ENCODE measurements around the gene SNTA1. TPM values are rescaled to one million over a fixed set of nuclear protein-coding genes. Genes with fewer than 3 reads are reported as not detected.
A peak's percentile ranks its signal among the peaks of the same experiment; 100 is the strongest.

The SNTA1 gene
- total and polyA plus RNA-seq, 2 of the 13 experiments (the other 11 are each of a cell fraction or from before 2014, with no cell fraction given) = 16.4 to 18.3 TPM

DNA sequence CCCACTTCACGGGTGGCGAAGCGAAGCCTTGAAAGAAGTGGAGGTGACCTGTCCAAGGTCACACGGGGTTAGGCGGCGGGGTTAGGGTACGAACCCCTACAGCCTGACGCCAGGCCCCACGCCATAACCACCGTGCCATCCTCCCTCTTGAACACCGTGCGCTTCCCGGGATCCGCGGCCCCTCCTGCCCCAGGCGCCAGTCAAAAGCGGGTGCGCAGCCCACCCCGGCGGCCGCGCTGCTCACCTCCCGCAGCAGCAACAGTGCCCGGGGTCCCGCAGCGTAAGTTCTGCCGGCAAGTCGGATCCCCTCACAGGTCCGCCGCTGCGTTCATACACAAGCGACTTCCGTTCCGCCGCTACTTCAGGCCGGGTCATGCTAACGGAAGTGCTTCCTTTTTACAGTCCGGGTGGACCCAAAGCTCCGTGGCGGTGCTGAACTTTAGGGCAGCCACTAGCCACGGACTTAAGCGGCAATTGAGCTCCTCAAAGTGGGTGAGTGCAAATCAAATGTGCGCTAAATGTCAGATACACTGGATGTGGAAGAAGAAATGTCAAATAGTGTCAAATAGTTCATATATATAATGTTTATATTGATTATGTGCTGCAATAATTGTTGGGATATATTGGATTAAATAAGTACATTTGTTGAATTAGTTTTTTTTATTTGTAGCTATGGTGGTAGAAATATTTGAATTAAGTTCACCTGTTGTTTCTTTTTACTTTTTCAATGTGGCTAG lies 42.2 kb downstream of the SNTA1 start, which contains the start of gene CDK5RAP1 (continued):
- peak; percentile 74 for TF ChIP-seq HNF1A (IDR thresholded peaks at IDR 0.05; ENCODE audit: low read depth)
- peak; percentile 88 for TF ChIP-seq HNF1A (CRISPR knock-in tag; IDR thresholded peaks at IDR 0.05; ENCODE audit: borderline replicate concordance)
- TF ChIP-seq HNRNPK (IDR thresholded peaks at IDR 0.05; ENCODE audit: low read depth, low read length, poor library complexity, severe bottlenecking) = no peak
- peak; percentile 97; the same call in 1 of the 2 replicates for TF ChIP-seq ZNF34 (CRISPR knock-in tag; IDR thresholded peaks at IDR 0.05; ENCODE audit: borderline replicate concordance)
- TF ChIP-seq HNF4A (CRISPR knock-in tag; IDR thresholded peaks at IDR 0.05) = peak; percentile 84
- peak; percentile 93 for TF ChIP-seq ZEB1 (IDR thresholded peaks at IDR 0.05; ENCODE audit: insufficient replicate concordance, low read depth)
- peak; percentile 87 for TF ChIP-seq HNRNPLL (IDR thresholded peaks at IDR 0.05; ENCODE audit: low read depth, low read length, poor library complexity, severe bottlenecking)
- TF ChIP-seq MED8 (CRISPR knock-in tag; IDR thresholded peaks at IDR 0.05; ENCODE audit: insufficient replicate concordance) = peak; percentile 74
- TF ChIP-seq EZH2 (conservative IDR thresholded peaks at IDR 0.05; ENCODE audit: low read depth, low read length) = no peak
- peak; percentile 99 for TF ChIP-seq ZNF501 (CRISPR knock-in tag; IDR thresholded peaks at IDR 0.05)
- TF ChIP-seq DPF2 (CRISPR knock-in tag; IDR thresholded peaks at IDR 0.05; ENCODE audit: borderline replicate concordance, low read depth) = no peak
- peak; percentile 92 for TF ChIP-seq MIER2 (CRISPR knock-in tag; IDR thresholded peaks at IDR 0.05)
- TF ChIP-seq, protein P1, sequence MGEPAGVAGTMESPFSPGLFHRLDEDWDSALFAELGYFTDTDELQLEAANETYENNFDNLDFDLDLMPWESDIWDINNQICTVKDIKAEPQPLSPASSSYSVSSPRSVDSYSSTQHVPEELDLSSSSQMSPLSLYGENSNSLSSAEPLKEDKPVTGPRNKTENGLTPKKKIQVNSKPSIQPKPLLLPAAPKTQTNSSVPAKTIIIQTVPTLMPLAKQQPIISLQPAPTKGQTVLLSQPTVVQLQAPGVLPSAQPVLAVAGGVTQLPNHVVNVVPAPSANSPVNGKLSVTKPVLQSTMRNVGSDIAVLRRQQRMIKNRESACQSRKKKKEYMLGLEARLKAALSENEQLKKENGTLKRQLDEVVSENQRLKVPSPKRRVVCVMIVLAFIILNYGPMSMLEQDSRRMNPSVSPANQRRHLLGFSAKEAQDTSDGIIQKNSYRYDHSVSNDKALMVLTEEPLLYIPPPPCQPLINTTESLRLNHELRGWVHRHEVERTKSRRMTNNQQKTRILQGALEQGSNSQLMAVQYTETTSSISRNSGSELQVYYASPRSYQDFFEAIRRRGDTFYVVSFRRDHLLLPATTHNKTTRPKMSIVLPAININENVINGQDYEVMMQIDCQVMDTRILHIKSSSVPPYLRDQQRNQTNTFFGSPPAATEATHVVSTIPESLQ (CRISPR knock-in tag; conservative IDR thresholded peaks at IDR 0.05) = peak; percentile 97; the same call in 1 of the 2 replicates
- peak; percentile 88 for TF ChIP-seq TFE3 (CRISPR knock-in tag; IDR thresholded peaks at IDR 0.05)
- TF ChIP-seq ZNF367 (CRISPR knock-in tag; IDR thresholded peaks at IDR 0.05; ENCODE audit: borderline replicate concordance) = no peak; the same call in none of the 2 replicates
- TF ChIP-seq, protein P2, sequence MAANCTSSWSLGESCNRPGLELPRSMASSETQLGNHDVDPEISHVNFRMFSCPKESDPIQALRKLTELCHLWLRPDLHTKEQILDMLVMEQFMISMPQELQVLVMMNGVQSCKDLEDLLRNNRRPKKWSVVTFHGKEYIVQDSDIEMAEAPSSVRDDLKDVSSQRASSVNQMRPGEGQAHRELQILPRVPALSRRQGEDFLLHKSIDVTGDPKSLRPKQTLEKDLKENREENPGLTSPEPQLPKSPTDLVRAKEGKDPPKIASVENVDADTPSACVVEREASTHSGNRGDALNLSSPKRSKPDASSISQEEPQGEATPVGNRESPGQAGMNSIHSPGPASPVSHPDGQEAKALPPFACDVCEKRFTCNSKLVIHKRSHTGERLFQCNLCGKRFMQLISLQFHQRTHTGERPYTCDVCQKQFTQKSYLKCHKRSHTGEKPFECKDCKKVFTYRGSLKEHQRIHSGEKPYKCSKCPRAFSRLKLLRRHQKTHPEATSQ (CRISPR knock-in tag; IDR thresholded peaks at IDR 0.05; ENCODE audit: borderline replicate concordance) = peak; percentile 99
- 0 out of 2 replicates have a peak, but pooled peaks have one; percentile 91 for TF ChIP-seq ZBTB20 (CRISPR knock-in tag; IDR thresholded peaks at IDR 0.05; ENCODE audit: borderline replicate concordance, low read depth)
